Stimulated activated CD8-positive, alpha-beta memory T cell treated with anti-CD3 and anti-CD28 coated beads, Interleukin-12 subunit alpha, Interleukin-12 subunit beta, amount 100 ng/mL, for 24 hours (primary cell): Measurements from ENCODE around the gene RAB26.
"Not testable (repeated sequence)": the region's sequence is repeated elsewhere in the genome, so short reads cannot be mapped to it uniquely, and the experiment has no call there.

Experiments used
- DNase-seq: peaks from one replicate; pipeline ENCODE4 v3.0.0-alpha.2; 2020; ENCODE audit errors: extremely low read depth

Gene RAB26

GRCh38 chr16:2117341-2117740, 31.1 kb upstream of the RAB26 start:
- not testable (repeated sequence) for DNase-seq

- DNase-seq, result not testable (repeated sequence)
Observed at GRCh38 chr16:2117960-2118722, 30.3 kb upstream of the RAB26 start.

- not testable (repeated sequence) for DNase-seq
Observed at GRCh38 chr16:2121325-2121724, 27.1 kb upstream of the RAB26 start.

GRCh38 chr16:2121853-2122252, 26.6 kb upstream of the RAB26 start:
- DNase-seq, result no peak

GRCh38 chr16:2122429-2122828, 26.0 kb upstream of the RAB26 start:
- DNase-seq, result no peak

GRCh38 chr16:2122934-2123683, 25.3 kb upstream of the RAB26 start:
- DNase-seq, result not testable (repeated sequence)

GRCh38 chr16:2123706-2124376, 24.6 kb upstream of the RAB26 start:
- not testable (repeated sequence) for DNase-seq

GRCh38 chr16:2124377-2124693, 24.1 kb upstream of the RAB26 start:
- DNase-seq, result not testable (repeated sequence)

GRCh38 chr16:2124694-2125444, 23.6 kb upstream of the RAB26 start:
- not testable (repeated sequence) for DNase-seq

GRCh38 chr16:2125609-2126008, 22.8 kb upstream of the RAB26 start:
- not testable (repeated sequence) for DNase-seq

- DNase-seq, result not testable (repeated sequence)
Observed at GRCh38 chr16:2126161-2126743, 22.2 kb upstream of the RAB26 start.

- not testable (repeated sequence) for DNase-seq
Observed at GRCh38 chr16:2126928-2127556, 21.4 kb upstream of the RAB26 start.

- not testable (repeated sequence) for DNase-seq
Observed at GRCh38 chr16:2127630-2128280, 20.7 kb upstream of the RAB26 start.

- not testable (repeated sequence) for DNase-seq
Observed at GRCh38 chr16:2129251-2129650, 19.2 kb upstream of the RAB26 start.

- DNase-seq, result not testable (repeated sequence)
Observed at GRCh38 chr16:2129890-2130447, 18.5 kb upstream of the RAB26 start.

- DNase-seq, result not testable (repeated sequence)
Observed at GRCh38 chr16:2133797-2134196, 14.6 kb upstream of the RAB26 start.

- DNase-seq, result not testable (repeated sequence)
Observed at GRCh38 chr16:2135071-2135470, 13.4 kb upstream of the RAB26 start.

GRCh38 chr16:2135770-2136490, 12.5 kb upstream of the RAB26 start, which contains the start of gene PKD1:
Gene PKD1, minus strand, starts transcription at chr16:2135898. Its CDS starts 209 bp downstream, at chr16:2135689.
- DNase-seq, result peak; percentile 95
